HepG2 (cell line): ENCODE measurements around the gene MPI. TPM values are rescaled to one million over a fixed set of nuclear protein-coding genes. Genes with fewer than 3 reads are reported as not detected.

Experiments
- FIP1L1 ChIP-seq: fragments of 200-400 bp; formaldehyde crosslinking; IDR thresholded peaks from 2 replicates; pipeline ENCODE4 v1.6.1; 2018; ENCODE audit warnings: low read depth, mild to moderate bottlenecking, low read length, moderate library complexity, borderline replicate concordance; ENCODE audit not compliant: insufficient read depth
- FOXA3 ChIP-seq: IDR thresholded peaks from 2 replicates; pipeline ENCODE4 v1.6.1; 2016; ENCODE audit warnings: missing genetic modification reagents, missing compliant biosample characterization
- GPN1 ChIP-seq: sonication (generic); formaldehyde crosslinking; IDR thresholded peaks from 2 replicates; pipeline ENCODE4 v1.5.1; 2020; ENCODE audit warnings: missing genetic modification reagents, borderline replicate concordance
- HDAC6 ChIP-seq: fragments of 200-600 bp; sonication (generic); IDR thresholded peaks from 2 replicates; pipeline ENCODE4 v1.7.0; 2017; ENCODE audit warnings: mild to moderate bottlenecking, antibody characterized with exemption, low read length, low read depth
- MAFF ChIP-seq: IDR thresholded peaks from 2 replicates; pipeline ENCODE4 v1.6.1; 2011; ENCODE audit warnings: low read depth, low read length, improper control_type of control experiment
- NFE2L1 ChIP-seq: sonication (generic); formaldehyde crosslinking; IDR thresholded peaks from 2 replicates; pipeline ENCODE4 v1.4.0; 2020; ENCODE audit warnings: missing genetic modification reagents, mild to moderate bottlenecking, borderline replicate concordance
- PHF8 ChIP-seq: sonication (generic); formaldehyde crosslinking; IDR thresholded peaks from 2 replicates; pipeline ENCODE4 v1.5.0; 2020; ENCODE audit warnings: missing genetic modification reagents
- RCOR2 ChIP-seq: IDR thresholded peaks from 2 replicates; pipeline ENCODE4 v1.6.1; 2016; ENCODE audit warnings: missing biosample characterization, missing genetic modification reagents
- RXRA ChIP-seq: sonication (generic); formaldehyde crosslinking; IDR thresholded peaks from 2 replicates; pipeline ENCODE4 v1.5.1; 2020; ENCODE audit warnings: missing genetic modification reagents
- ZNF143 ChIP-seq: sonication (generic); formaldehyde crosslinking; IDR thresholded peaks from 2 replicates; pipeline ENCODE4 v1.4.0; 2020; ENCODE audit warnings: missing genetic modification reagents
- ZNF556 ChIP-seq: sonication (generic); formaldehyde crosslinking; IDR thresholded peaks from 2 replicates; pipeline ENCODE4 v1.4.0; 2020; ENCODE audit warnings: mild to moderate bottlenecking, missing genetic modification reagents, borderline replicate concordance
- ZNF567 ChIP-seq: sonication (generic); formaldehyde crosslinking; IDR thresholded peaks from 2 replicates; pipeline ENCODE4 v1.8.1; 2023; ENCODE audit warnings: mild to moderate bottlenecking, missing genetic modification reagents, borderline replicate concordance
- ZNF75D ChIP-seq: sonication (generic); formaldehyde crosslinking; IDR thresholded peaks from 2 replicates; pipeline ENCODE4 v1.8.1; 2023; ENCODE audit warnings: missing genetic modification reagents, mild to moderate bottlenecking, borderline replicate concordance
- ZNF816 ChIP-seq: sonication (generic); formaldehyde crosslinking; IDR thresholded peaks from 2 replicates; pipeline ENCODE4 v1.8.0; 2022; ENCODE audit warnings: missing genetic modification reagents, mild to moderate bottlenecking, borderline replicate concordance
- ZNF850 ChIP-seq: sonication (generic); formaldehyde crosslinking; conservative IDR thresholded peaks from 2 replicates; pipeline ENCODE4 v1.9.0; 2021; ENCODE audit warnings: mild to moderate bottlenecking, missing genetic modification reagents
- ZNF879 ChIP-seq: sonication (generic); formaldehyde crosslinking; IDR thresholded peaks from 2 replicates; pipeline ENCODE4 v1.8.1; 2023; ENCODE audit warnings: missing genetic modification reagents
- polyA plus RNA-seq, 8 experiments: library from polyadenylated mRNA; depleted of rRNA in 3 of 8; stranded (reverse) in 7 of 8; unstranded in 1 of 8; fragments of >200 nt; fragmentation: Illumina TruSeq in 4 of 8; extraction: Trizol in 4 of 8; gene quantifications; 2 replicates each; pipeline versions ENCODE4 v1.2.1 to v1.2.3, GENCODE V29; 2011 to 2016; ENCODE audit warnings: low read depth in 4 of 8, missing spikeins in 1 of 8, mixed read lengths in 1 of 8; ENCODE audit not compliant: insufficient read depth in 1 of 8
- total RNA-seq, 5 experiments: library from RNA; depleted of rRNA; stranded (reverse); fragments of >200 nt; fragmentation: Illumina TruSeq; extraction: Trizol; gene quantifications; 2 replicates each; pipeline ENCODE4 v1.2.3, GENCODE V29; 2016; ENCODE audit warnings: low read depth in 1 of 5
- TF ChIP-seq, protein P1 (sequence below): IDR thresholded peaks from 2 replicates; pipeline ENCODE4 v1.6.1; 2012; ENCODE audit warnings: low read length, improper control_type of control experiment
- TF ChIP-seq, protein P2 (sequence below): sonication (generic); formaldehyde crosslinking; IDR thresholded peaks from 2 replicates; pipeline ENCODE4 v1.4.0; 2020; ENCODE audit warnings: missing genetic modification reagents, borderline replicate concordance
- TF ChIP-seq, protein P3 (sequence below): IDR thresholded peaks from 2 replicates; pipeline ENCODE4 v1.6.1; 2016; ENCODE audit warnings: mild to moderate bottlenecking
- TF ChIP-seq, protein P4 (sequence below): sonication (generic); formaldehyde crosslinking; IDR thresholded peaks from 2 replicates; pipeline ENCODE4 v1.4.0; 2020; ENCODE audit warnings: missing genetic modification reagents

MPI gene
- total and polyA plus RNA-seq, 2 of the 13 experiments (the other 11 are each of a cell fraction or from before 2014, with no cell fraction given): 36.9 to 63.5 TPM

DNA sequence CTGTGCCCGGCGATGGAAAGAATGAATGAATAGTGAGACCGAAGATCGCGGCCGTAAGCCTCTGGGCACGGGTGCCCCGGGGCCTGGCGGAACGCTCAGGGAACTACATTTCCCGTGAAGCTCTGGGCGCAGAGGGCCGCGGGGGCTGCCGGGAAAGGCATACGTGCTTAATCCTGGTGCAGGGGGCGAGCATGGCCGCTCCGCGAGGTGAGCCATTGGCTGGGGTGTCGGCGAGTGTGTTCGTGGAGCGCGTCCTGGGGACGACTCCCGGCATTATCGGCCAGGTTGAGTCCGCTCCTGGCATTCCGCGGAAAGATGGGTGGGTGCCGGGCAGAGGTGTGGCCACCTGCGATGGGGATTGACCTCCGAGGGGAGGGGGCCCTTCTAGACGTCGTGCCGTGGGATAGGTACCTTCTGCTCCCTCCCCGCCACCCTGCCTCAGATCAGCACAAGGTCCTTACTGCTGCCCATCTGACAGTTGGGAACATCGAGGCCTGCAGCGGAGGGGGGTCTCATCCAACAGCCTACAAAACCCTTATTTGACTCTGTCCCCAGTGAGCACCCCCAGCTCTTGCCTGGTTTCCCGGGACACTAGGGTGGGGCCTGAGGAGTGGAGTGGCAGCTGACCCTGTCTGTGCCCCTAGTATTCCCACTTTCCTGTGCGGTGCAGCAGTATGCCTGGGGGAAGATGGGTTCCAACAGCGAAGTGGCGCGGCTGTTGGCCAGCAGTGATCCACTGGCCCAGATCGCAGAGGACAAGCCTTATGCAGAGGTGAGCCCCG lies at the start of gene MPI (continued):
- TF ChIP-seq, protein P1, sequence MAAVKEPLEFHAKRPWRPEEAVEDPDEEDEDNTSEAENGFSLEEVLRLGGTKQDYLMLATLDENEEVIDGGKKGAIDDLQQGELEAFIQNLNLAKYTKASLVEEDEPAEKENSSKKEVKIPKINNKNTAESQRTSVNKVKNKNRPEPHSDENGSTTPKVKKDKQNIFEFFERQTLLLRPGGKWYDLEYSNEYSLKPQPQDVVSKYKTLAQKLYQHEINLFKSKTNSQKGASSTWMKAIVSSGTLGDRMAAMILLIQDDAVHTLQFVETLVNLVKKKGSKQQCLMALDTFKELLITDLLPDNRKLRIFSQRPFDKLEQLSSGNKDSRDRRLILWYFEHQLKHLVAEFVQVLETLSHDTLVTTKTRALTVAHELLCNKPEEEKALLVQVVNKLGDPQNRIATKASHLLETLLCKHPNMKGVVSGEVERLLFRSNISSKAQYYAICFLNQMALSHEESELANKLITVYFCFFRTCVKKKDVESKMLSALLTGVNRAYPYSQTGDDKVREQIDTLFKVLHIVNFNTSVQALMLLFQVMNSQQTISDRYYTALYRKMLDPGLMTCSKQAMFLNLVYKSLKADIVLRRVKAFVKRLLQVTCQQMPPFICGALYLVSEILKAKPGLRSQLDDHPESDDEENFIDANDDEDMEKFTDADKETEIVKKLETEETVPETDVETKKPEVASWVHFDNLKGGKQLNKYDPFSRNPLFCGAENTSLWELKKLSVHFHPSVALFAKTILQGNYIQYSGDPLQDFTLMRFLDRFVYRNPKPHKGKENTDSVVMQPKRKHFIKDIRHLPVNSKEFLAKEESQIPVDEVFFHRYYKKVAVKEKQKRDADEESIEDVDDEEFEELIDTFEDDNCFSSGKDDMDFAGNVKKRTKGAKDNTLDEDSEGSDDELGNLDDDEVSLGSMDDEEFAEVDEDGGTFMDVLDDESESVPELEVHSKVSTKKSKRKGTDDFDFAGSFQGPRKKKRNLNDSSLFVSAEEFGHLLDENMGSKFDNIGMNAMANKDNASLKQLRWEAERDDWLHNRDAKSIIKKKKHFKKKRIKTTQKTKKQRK: no peak
- TF ChIP-seq, protein P2, sequence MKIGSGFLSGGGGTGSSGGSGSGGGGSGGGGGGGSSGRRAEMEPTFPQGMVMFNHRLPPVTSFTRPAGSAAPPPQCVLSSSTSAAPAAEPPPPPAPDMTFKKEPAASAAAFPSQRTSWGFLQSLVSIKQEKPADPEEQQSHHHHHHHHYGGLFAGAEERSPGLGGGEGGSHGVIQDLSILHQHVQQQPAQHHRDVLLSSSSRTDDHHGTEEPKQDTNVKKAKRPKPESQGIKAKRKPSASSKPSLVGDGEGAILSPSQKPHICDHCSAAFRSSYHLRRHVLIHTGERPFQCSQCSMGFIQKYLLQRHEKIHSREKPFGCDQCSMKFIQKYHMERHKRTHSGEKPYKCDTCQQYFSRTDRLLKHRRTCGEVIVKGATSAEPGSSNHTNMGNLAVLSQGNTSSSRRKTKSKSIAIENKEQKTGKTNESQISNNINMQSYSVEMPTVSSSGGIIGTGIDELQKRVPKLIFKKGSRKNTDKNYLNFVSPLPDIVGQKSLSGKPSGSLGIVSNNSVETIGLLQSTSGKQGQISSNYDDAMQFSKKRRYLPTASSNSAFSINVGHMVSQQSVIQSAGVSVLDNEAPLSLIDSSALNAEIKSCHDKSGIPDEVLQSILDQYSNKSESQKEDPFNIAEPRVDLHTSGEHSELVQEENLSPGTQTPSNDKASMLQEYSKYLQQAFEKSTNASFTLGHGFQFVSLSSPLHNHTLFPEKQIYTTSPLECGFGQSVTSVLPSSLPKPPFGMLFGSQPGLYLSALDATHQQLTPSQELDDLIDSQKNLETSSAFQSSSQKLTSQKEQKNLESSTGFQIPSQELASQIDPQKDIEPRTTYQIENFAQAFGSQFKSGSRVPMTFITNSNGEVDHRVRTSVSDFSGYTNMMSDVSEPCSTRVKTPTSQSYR (CRISPR knock-in tag): 0 out of 2 replicates have a peak, but pooled peaks have one; percentile 24
- TF ChIP-seq ZNF850 (CRISPR knock-in tag) (no peak), ZNF816 (CRISPR knock-in tag) (peak; percentile 81; the same call in 1 of the 2 replicates), ZNF75D (no peak), ZNF879 (CRISPR knock-in tag) (0 out of 2 replicates have a peak, but pooled peaks have one; percentile 40), HDAC6 (no peak), FOXA3 (CRISPR knock-in tag) (no peak; the same call in 1 of the 2 replicates), NFE2L1 (no peak), PHF8 (CRISPR knock-in tag) (peak; percentile 98), ZNF556 (CRISPR knock-in tag) (peak; percentile 87; the same call in 1 of the 2 replicates), ZNF143 (peak; percentile 99), MAFF (no peak), RXRA (peak; percentile 56), FIP1L1 (no peak), GPN1 (CRISPR knock-in tag) (no peak), RCOR2 (no peak), ZNF567 (CRISPR knock-in tag) (no peak)
- TF ChIP-seq, protein P3, sequence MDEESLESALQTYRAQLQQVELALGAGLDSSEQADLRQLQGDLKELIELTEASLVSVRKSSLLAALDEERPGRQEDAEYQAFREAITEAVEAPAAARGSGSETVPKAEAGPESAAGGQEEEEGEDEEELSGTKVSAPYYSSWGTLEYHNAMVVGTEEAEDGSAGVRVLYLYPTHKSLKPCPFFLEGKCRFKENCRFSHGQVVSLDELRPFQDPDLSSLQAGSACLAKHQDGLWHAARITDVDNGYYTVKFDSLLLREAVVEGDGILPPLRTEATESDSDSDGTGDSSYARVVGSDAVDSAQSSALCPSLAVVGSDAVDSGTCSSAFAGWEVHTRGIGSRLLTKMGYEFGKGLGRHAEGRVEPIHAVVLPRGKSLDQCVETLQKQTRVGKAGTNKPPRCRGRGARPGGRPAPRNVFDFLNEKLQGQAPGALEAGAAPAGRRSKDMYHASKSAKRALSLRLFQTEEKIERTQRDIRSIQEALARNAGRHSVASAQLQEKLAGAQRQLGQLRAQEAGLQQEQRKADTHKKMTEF (CRISPR knock-in tag): peak; percentile 81
- TF ChIP-seq, protein P4, sequence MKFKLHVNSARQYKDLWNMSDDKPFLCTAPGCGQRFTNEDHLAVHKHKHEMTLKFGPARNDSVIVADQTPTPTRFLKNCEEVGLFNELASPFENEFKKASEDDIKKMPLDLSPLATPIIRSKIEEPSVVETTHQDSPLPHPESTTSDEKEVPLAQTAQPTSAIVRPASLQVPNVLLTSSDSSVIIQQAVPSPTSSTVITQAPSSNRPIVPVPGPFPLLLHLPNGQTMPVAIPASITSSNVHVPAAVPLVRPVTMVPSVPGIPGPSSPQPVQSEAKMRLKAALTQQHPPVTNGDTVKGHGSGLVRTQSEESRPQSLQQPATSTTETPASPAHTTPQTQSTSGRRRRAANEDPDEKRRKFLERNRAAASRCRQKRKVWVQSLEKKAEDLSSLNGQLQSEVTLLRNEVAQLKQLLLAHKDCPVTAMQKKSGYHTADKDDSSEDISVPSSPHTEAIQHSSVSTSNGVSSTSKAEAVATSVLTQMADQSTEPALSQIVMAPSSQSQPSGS (CRISPR knock-in tag): peak; percentile 83; the same call in 1 of the 2 replicates
